ENCODE measurements around the gene TOR3A. TPM values are rescaled to one million over a fixed set of nuclear protein-coding genes. Genes with fewer than 3 reads are reported as not detected.

TOR3A gene
- polyA plus RNA-seq, 1 of the 3 experiments (the other 2 are of a cell fraction) = 29.9 TPM

GRCh38 chr1:179087665-179088064 lies 5.8 kb downstream of the TOR3A start:
- Histone ChIP-seq H3K4me3 (ENCODE audit: low read depth in 2 of 2, low read length in 1 of 2) (no peak overlapping the region), H3K79me2 (ENCODE audit: insufficient read depth) (peaks cover 24% of the 10 kb centered on the region), H3F3A (replicated peaks; ENCODE audit: insufficient read depth) (peaks cover 16% of the 10 kb centered on the region), H4K20me1 (ENCODE audit: insufficient read depth) (no peaks in the 10 kb centered on the region), H3K27me3 (ENCODE audit: insufficient read depth) (no peaks in the 10 kb centered on the region), H3K27ac (ENCODE audit: low read depth in 2 of 2, low read length in 1 of 2) (no peak overlapping the region), H2AFZ (ENCODE audit: low read depth) (no peak overlapping the region), H3K9me2 (no peaks in the 10 kb centered on the region), H3K9ac (no peak overlapping the region), H3K4me2 (no peak overlapping the region), H3K4me1 (ENCODE audit: control insufficient read depth in 1 of 2, insufficient read depth in 2 of 2, low read depth in 1 of 2, low read length in 1 of 2) (peaks cover 0 to 9% of the 10 kb centered on the region in 2 experiments; a peak in 1 of 4 replicates), H3K36me3 (replicated peaks in 1 of 2; ENCODE audit: control insufficient read depth in 1 of 2, insufficient read depth in 2 of 2, low read length in 1 of 2) (peaks cover 2 to 45% of the 10 kb centered on the region in 2 experiments), H3K9me3 (no peaks in the 10 kb centered on the region)
- DNase-seq = no peak
- no peak for TF ChIP-seq PBX3 (IDR thresholded peaks at IDR 0.05)
- TF ChIP-seq FOXJ3 (CRISPR knock-in tag; IDR thresholded peaks at IDR 0.05) = no peak
- ChIA-PET POLR2A (interaction anchor here (0.6 kb wide), 1 partner anchor 24 kb away, joined by 3 read pairs; no protein-coding TSS in a partner anchor), CTCF (interaction anchor here (1.0 to 1.9 kb wide), 5 partner anchors 9 to 282 kb away, joined by 4 to 12 read pairs (median 6); no protein-coding TSS in a partner anchor)
- WGBS (ENCODE audit: low lambda C conversion rate) = 86% methylated on average over 7 of the region's 11 CpGs

- Histone ChIP-seq H2AFZ (ENCODE audit: low read depth) (no peak overlapping the region), H3K4me3 (ENCODE audit: low read depth in 2 of 2, low read length in 1 of 2) (no peak overlapping the region), H3K9ac (no peak overlapping the region), H3K79me2 (ENCODE audit: insufficient read depth) (peaks cover 1% of the 10 kb centered on the region), H3K4me2 (no peak overlapping the region), H4K20me1 (ENCODE audit: insufficient read depth) (no peaks in the 10 kb centered on the region), H3K27me3 (ENCODE audit: insufficient read depth) (no peaks in the 10 kb centered on the region), H3K36me3 (replicated peaks in 1 of 2; ENCODE audit: control insufficient read depth in 1 of 2, insufficient read depth in 2 of 2, low read length in 1 of 2) (peaks cover 16 to 66% of the 10 kb centered on the region in 2 experiments), H3K4me1 (ENCODE audit: control insufficient read depth in 1 of 2, insufficient read depth in 2 of 2, low read depth in 1 of 2, low read length in 1 of 2) (peaks cover 0 to 5% of the 10 kb centered on the region in 2 experiments; a peak in 1 of 4 replicates), H3F3A (replicated peaks; ENCODE audit: insufficient read depth) (peaks cover 16% of the 10 kb centered on the region), H3K9me3 (no peaks in the 10 kb centered on the region), H3K9me2 (no peaks in the 10 kb centered on the region), H3K27ac (ENCODE audit: low read depth in 2 of 2, low read length in 1 of 2) (no peak overlapping the region)
- TF ChIP-seq NRF1 (IDR thresholded peaks at IDR 0.05; ENCODE audit: low read depth, low read length) (no peak), CTCF (IDR thresholded peaks at IDR 0.05) (no peak), CHD2 (IDR thresholded peaks at IDR 0.05; ENCODE audit: low read length, partially characterized antibody) (no peak), RAD21 (IDR thresholded peaks at IDR 0.05; ENCODE audit: low read length) (no peak), EP300 (IDR thresholded peaks at IDR 0.05; ENCODE audit: borderline replicate concordance in 1 of 2, low read depth in 1 of 2, low read length in 1 of 2) (no peak), EZH2phosphoT487 (IDR thresholded peaks at IDR 0.05; ENCODE audit: borderline replicate concordance, low read depth) (no peak), TCF12 (IDR thresholded peaks at IDR 0.05) (no peak), MXI1 (IDR thresholded peaks at IDR 0.05; ENCODE audit: low read depth, low read length) (no peak), USF2 (IDR thresholded peaks at IDR 0.05; ENCODE audit: borderline replicate concordance, low read depth, low read length) (no peak), USF1 (IDR thresholded peaks at IDR 0.05; ENCODE audit: borderline replicate concordance, low read depth) (no peak)
- no peak for DNase-seq
- WGBS (ENCODE audit: low lambda C conversion rate) = 97% methylated on average over 14 of the region's 16 CpGs
- ChIA-PET POLR2A (no interaction called here), CTCF (interaction anchor here (1.3 to 1.7 kb wide), 2 partner anchors 279 to 281 kb away, joined by 3 to 8 read pairs; no protein-coding TSS in a partner anchor)
These were observed 8.1 kb downstream of the TOR3A start for GRCh38 chr1:179089827-179090482.
